Stimulated activated CD8-positive, alpha-beta memory T cell treated with anti-CD3 and anti-CD28 coated beads, Interleukin-7, amount 100 ng/mL, for 4 hours (primary cell): ENCODE results near the gene ISOC2.
A peak's percentile ranks its signal among the peaks of the same experiment; 100 is the strongest.

Source experiments
- DNase-seq, 2 donors: peaks; one replicate each; pipeline ENCODE4 v3.0.0-alpha.2; 2020; ENCODE audit warnings: low read depth in 2 of 2

ISOC2 gene

DNA sequence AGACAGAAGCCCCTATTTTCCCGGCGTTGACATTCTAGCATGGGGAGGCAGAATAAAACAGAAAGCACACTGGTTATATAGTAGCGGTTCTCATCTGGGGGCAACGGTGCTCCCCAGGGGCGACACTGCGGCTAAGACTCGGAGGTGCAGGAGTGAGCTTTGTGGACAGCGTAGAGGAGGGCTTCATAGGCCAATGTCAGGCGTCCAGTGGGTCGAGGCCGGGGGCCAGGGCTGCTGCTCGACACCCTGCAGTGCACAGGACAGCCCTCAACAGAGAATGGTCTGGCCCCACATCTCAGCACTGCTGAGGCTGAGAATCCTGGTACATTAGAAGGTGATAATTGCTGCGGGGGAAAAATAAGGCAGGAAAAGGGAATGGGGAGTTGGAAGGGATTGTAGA, 16.5 kb upstream of the ISOC2 start:
- no peak for DNase-seq

DNA sequence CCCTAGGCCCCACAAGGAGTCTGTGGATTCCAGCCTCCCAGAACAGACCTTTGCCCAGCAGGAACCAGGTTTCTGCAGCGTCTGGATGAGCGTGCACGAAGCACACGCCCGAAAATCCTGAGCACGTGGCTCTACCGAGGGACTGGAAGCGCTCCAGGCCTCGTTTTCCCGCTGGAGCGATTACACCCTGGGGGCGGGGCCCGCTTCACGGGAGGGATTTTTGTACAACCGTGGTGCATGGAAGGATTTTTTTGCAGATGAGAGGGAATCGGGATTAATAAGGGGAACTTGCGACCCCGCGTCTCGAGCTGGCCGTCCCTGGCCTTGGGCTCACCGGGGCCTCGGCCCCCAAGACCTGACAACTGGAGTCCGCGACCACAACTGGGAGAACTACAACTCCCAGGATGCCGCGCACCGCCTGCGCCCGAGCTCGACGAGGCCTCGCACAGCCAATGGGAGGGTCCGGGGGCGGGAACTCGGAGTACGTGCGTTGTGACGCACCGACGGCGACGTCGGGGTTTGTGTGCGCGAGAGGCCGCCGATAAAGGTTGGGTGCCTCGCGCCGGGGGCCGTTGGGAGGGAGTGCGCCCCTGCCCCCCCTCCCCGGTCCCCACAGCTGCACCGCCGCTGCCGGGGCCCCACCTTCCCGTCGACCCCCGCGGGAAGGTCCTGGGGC, 14.8 kb upstream of the ISOC2 start, which contains the start of gene ZNF628:
Gene ZNF628, plus strand, starts transcription at position 518 of the 676 bp plus-strand sequence. CDS start 3,294 bp downstream, outside the sequence.
- DNase-seq, result peak; percentile 96 to 99

- no peak for DNase-seq
These were observed 13.1 kb upstream of the ISOC2 start for GRCh38 chr19:55474269-55475265.

DNA sequence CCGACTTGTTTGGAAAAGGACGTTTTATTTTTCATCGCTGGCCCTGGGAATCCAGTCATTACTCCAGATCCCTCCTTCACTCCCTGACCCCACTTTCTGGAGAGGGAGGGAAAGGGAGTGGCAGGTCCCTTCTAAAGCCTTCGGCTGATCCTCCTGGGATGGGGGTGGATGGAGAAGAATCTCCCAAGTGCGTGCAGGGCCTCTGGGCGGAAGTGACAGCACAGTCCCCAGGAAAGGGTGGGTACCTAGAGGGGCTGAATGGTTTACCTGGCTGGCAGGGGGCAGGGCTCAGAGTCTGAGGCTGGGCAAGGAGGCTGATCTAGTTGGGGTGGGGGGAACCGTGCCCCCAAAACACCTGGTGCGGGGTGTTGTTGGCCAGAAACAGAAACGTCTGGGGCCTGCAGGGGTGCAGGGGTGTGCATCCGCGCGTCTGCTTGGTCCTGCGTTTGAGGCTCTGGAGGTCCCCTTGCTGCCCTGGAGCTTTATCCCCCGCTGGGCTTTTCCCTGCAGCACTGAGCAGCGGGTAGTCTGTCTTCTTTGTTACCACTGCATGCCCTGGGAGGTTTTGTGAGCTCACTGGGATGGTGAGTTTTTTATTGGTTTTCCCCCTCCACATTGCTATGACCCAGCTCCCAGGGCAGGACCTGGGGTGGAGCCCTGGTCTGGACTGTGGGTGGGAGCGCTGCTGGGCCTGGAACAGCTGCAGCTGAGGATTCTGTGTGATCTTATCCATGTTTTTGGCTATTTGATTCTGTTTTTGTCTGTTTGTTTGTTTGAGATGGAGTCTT, 12.0 kb upstream of the ISOC2 start:
- DNase-seq, result no peak

GRCh38 chr19:55472463-55472862, 11.0 kb upstream of the ISOC2 start:
- DNase-seq, result no peak

DNA sequence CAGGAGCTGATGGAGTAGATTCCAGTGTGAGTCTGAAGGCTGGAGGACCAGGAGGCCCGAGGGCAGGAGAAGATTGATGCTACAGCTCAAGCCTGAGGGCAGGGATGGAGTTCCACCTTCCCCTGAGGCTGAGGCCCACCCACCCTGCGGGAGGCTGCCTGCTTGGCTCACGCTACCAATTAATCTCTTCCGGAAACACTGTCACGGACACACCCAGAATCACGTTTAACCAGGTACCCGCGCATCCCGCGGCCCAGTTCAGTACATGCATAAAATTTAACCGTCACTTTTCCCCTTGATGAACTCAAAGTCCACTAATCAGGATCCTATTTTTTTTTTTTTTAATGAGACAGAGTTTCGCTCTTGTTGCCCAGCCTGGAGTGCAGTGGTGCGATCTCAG, 9.8 kb upstream of the ISOC2 start:
- no peak for DNase-seq

GRCh38 chr19:55468054-55468393, 6.6 kb upstream of the ISOC2 start:
- no peak for DNase-seq

GRCh38 chr19:55467236-55468053, 6.0 kb upstream of the ISOC2 start:
- DNase-seq, result peak in 1 of 2 donors; percentile 40

GRCh38 chr19:55466241-55466614, 4.8 kb upstream of the ISOC2 start:
- no peak for DNase-seq

GRCh38 chr19:55465460-55466240, 4.2 kb upstream of the ISOC2 start:
- DNase-seq, result no peak

DNA sequence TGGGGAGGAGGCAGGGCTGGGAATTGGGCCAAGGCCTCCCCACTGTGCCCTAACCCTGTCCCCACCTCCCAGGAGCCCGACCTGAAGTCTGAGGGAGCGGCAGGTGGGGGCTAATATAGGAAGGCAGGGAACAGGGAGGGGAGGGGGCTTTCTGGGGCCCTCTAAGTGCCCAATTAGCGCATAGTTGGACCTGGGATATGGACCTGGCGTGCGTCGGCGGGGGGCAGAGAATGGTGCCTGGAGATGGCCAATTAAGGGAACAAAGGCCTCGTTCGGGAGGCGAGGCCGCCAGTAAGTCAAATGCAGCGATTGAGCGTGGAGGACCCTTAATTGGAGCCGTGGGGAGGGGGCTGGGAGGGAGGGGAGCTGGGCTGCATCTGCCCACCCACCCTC, 3.2 kb upstream of the ISOC2 start, which contains the start of gene C19orf85:
Gene C19orf85, minus strand, starts transcription at position 90 of the 393 bp plus-strand sequence. CDS start 197 bp downstream, outside the sequence.
- no peak for DNase-seq

DNA sequence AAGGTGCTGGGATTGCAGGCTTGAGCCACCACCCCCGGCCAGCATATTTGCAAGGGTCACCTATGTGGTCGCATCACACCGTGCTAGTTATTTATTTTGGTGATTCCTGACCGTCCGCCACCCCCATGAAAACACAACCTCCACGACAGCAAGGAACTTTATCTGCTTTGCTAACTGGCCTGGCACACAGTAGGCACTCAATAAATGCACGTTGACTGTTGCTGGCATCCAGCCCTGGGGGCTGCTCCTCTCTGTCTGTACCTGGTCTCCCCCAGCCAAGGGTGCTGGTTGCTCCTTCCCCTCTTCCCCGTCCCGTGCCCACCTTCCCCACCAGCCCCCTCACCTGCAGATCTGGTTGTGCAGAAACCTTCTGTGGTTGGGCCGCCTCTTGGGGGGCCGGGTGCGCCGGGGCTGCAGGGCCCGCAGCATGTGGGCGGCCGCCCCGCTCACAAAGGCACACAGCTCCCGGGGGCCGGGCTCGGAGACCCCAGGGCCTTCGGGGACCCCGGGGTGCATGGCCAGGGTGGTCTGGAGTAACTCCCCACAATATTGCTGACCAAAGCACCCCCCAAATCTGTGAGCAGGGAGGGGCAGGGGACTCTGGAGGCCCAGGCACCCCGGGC, 2.7 kb upstream of the ISOC2 start:
- no peak for DNase-seq

DNA sequence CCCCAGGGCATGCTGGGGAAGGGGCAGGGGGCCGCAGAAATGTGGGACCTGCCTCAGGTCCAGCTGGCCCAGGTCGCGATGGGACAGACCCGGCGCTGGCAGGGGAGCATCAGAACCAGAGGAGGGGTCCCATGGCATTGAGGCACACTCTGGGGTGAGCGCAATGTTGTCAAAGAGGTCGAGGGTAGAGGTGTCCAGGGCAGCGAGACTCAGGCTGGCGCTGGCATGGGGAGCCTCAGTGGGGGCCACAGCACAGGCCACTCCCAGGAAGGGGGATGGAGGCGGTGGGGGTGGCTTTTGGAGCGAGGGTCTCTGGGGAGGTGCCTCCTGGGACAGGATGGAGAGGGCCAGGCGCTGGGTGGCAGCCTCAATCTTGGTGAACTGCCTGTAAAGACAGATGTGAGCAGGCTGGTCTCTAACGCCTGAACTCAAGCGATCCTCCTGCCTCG, 2.2 kb upstream of the ISOC2 start:
- DNase-seq, result no peak

GRCh38 chr19:55462722-55463121, 1.3 kb upstream of the ISOC2 start:
- no peak for DNase-seq

- no peak for DNase-seq
These were observed 658 bp upstream of the ISOC2 start for GRCh38 chr19:55461974-55462626.

- DNase-seq, result peak in 1 of 2 donors; percentile 24
These were observed 678 bp downstream of the ISOC2 start for GRCh38 chr19:55460670-55461258.

DNA sequence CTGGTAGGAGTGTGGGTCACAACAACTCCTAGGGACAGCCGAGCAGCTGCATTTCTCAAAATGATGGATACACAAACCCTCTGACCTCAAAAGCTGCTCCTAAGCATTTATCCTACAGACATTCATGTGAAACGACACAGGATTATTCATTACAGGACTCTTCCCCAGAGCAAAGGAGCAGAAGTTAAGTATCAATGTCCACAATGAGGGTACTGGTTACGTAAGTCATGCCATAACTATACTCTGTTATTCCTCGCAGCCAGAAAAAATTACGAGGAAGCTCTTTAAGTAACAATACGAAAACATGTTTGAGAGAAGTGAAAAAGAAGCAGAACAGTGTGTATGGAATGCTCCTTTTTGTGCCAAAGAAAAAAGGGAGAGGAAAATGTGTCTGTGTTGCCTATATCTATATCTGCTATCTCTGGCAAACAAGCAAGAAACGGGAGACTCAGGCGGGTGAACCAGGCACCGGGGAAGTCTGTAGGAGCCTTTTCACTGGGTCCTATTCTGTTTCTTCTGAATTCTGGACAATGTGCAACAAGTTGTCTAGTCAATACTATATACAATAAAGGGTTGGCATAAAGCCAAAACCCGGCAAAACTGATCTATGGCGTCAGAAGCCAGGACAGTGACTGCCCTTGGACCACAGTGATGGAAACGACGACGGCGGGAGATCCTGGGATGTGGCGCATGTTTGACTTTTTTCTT, 1.3 kb downstream of the ISOC2 start:
- no peak for DNase-seq

DNA sequence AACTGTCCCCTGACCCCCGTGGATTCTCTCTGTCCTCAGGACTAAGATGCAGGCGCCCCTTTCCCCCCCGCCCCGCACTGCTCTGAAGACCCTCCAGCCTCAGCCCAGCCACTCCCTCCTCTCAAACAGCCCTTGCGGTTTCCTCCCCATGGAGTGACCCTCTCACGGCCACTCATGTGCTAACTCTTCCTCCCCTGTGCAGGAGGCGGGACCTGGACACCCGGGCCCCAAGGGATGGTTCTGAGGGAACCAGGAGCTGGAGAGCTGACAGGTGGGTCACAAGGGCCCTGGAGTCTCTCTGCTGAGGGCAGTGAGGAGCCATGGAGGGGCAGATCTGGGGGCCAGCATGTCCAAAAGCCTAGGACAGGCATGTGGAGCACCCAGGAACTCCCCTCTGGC, 1.9 kb downstream of the ISOC2 start:
- no peak for DNase-seq
